HepG2 (cell line): ENCODE data around the gene SFTPA2.
"Not testable (repeated sequence)": the region's sequence is repeated elsewhere in the genome, so short reads cannot be mapped to it uniquely, and the experiment has no call there.

Source experiments
- CHD2 ChIP-seq: IDR thresholded peaks from 2 replicates; pipeline ENCODE4 v1.6.1; 2011; ENCODE audit warnings: low read depth, low read length, improper control_type of control experiment
- CTCF ChIP-seq: sonication (generic); formaldehyde crosslinking; IDR thresholded peaks from 2 replicates; pipeline ENCODE4 v1.5.0; 2020; ENCODE audit warnings: mild to moderate bottlenecking, missing genetic modification reagents, moderate library complexity
- GATA4 ChIP-seq: sonication (generic); IDR thresholded peaks from 2 replicates; pipeline ENCODE4 v1.6.1; 2016; ENCODE audit warnings: antibody characterized with exemption, low read depth, borderline replicate concordance
- HNF4G ChIP-seq, 2 experiments: sonication (generic) in 1 of 2; formaldehyde crosslinking in 1 of 2; IDR thresholded peaks; 2 replicates each; pipeline versions ENCODE4 v1.4.0 to v1.6.1; 2011 to 2020; ENCODE audit warnings: borderline replicate concordance in 2 of 2, low read depth in 2 of 2, mild to moderate bottlenecking in 2 of 2, low read length in 1 of 2, missing genetic modification reagents in 1 of 2, moderate library complexity in 1 of 2
- MAF1 ChIP-seq: sonication (generic); formaldehyde crosslinking; IDR thresholded peaks from 2 replicates; pipeline ENCODE4 v1.5.0; 2020; ENCODE audit warnings: missing genetic modification reagents, borderline replicate concordance
- ZBTB8A ChIP-seq: sonication (generic); formaldehyde crosslinking; IDR thresholded peaks from 2 replicates; pipeline ENCODE4 v1.4.0; 2020; ENCODE audit warnings: mild to moderate bottlenecking, low read depth, missing genetic modification reagents, borderline replicate concordance
- ZNF776 ChIP-seq: sonication (generic); formaldehyde crosslinking; IDR thresholded peaks from 2 replicates; pipeline ENCODE4 v1.4.0; 2020; ENCODE audit warnings: mild to moderate bottlenecking, missing genetic modification reagents
- TF ChIP-seq, protein P1 (sequence below): sonication (generic); formaldehyde crosslinking; IDR thresholded peaks from 2 replicates; pipeline ENCODE4 v1.5.1; 2020; ENCODE audit warnings: mild to moderate bottlenecking, missing genetic modification reagents, moderate library complexity

- TF ChIP-seq ZNF776 (CRISPR knock-in tag); GATA4; HNF4G (IDR thresholded peaks at IDR 0.05; ENCODE audit: borderline replicate concordance, low read depth, low read length); HNF4G (CRISPR knock-in tag; IDR thresholded peaks at IDR 0.05; ENCODE audit: borderline replicate concordance, low read depth); CHD2; CTCF (CRISPR knock-in tag); MAF1 (CRISPR knock-in tag); ZBTB8A (CRISPR knock-in tag): not testable (repeated sequence)
- TF ChIP-seq, protein P1, sequence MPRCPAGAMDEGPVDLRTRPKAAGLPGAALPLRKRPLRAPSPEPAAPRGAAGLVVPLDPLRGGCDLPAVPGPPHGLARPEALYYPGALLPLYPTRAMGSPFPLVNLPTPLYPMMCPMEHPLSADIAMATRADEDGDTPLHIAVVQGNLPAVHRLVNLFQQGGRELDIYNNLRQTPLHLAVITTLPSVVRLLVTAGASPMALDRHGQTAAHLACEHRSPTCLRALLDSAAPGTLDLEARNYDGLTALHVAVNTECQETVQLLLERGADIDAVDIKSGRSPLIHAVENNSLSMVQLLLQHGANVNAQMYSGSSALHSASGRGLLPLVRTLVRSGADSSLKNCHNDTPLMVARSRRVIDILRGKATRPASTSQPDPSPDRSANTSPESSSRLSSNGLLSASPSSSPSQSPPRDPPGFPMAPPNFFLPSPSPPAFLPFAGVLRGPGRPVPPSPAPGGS (CRISPR knock-in tag): not testable (repeated sequence)
Measured at GRCh38 chr10:79528261-79528660, 31.9 kb downstream of the SFTPA2 start.
